B cell (primary cell): ENCODE measurements around the gene NRXN2. TPM values are rescaled to one million over a fixed set of nuclear protein-coding genes. Genes with fewer than 3 reads are reported as not detected.

Source experiments
- ATAC-seq: fragments of 200-7000 bp; cut with Tn5 transposase; one replicate; pipeline ENCODE4 v1.10.0; 2021; ENCODE audit warnings: low read depth, mild to moderate bottlenecking, moderate number of reproducible peaks, moderate library complexity
- CTCF ChIA-PET: fragments of 350-600 bp; sonication (Branson Sonifier 250); formaldehyde crosslinking; loops from one replicate; lab custom pipeline; 2021; ENCODE audit warnings: antibody characterized with exemption, inconsistent platforms; lab: Charles Lee
- POLR2A ChIA-PET: fragments of 350-600 bp; sonication (Branson Sonifier 250); formaldehyde crosslinking; loops from one replicate; lab custom pipeline; 2021; ENCODE audit warnings: antibody characterized with exemption; lab: Charles Lee
- DNase-seq: peaks from one replicate; pipeline ENCODE4 v3.0.0; 2013
- H2AFZ ChIP-seq: 2 replicates; pipeline ENCODE4 v1.6.1; 2012; ENCODE audit warnings: mild to moderate bottlenecking, low read depth, low read length; ENCODE audit not compliant: insufficient read depth, poor library complexity, severe bottlenecking
- H3K27ac ChIP-seq, 2 donors: 1 replicate in 1 of 2; 2 replicates in 1 of 2; pipeline ENCODE4 v1.5.1; 2012 to 2013; ENCODE audit warnings: low read length in 2 of 2, mild to moderate bottlenecking in 2 of 2, moderate library complexity in 1 of 2
- H3K27me3 ChIP-seq, 4 experiments: fragments of 200-600 bp in 1 of 4; sonication (generic) in 1 of 4; replicated peaks in 1 of 4; 1 replicate in 2 of 4; 2 replicates in 2 of 4; pipeline versions ENCODE4 v1.6.1 to v1.7.0; 2013 to 2016; ENCODE audit warnings: low read length in 3 of 4, mild to moderate bottlenecking in 2 of 4, mixed read lengths in 1 of 4, moderate library complexity in 1 of 4; ENCODE audit not compliant: insufficient read depth in 4 of 4, control insufficient read depth in 3 of 4; ENCODE audit errors: control extremely low read depth in 1 of 4
- H3K36me3 ChIP-seq, 2 experiments: replicated peaks in 1 of 2; 1 replicate in 1 of 2; 2 replicates in 1 of 2; pipeline versions ENCODE4 v1.6.1 to v1.7.1; 2013; ENCODE audit warnings: low read length in 1 of 2; ENCODE audit not compliant: insufficient read depth in 2 of 2, control insufficient read depth in 1 of 2; ENCODE audit errors: control extremely low read depth in 1 of 2, extremely low read depth in 1 of 2
- H3K4me1 ChIP-seq, 2 donors: fragments of 200-600 bp in 1 of 2; sonication (generic) in 1 of 2; 1 replicate in 1 of 2; 2 replicates in 1 of 2; pipeline versions ENCODE4 v1.5.1 to v1.6.1; 2013 to 2017; ENCODE audit warnings: low read length in 2 of 2; ENCODE audit not compliant: control insufficient read depth in 2 of 2, insufficient read depth in 2 of 2
- H3K4me2 ChIP-seq: replicated peaks from 2 replicates; pipeline ENCODE3; 2012; ENCODE audit warnings: mild to moderate bottlenecking, low read depth, low read length; ENCODE audit not compliant: poor library complexity, severe bottlenecking
- H3K4me3 ChIP-seq, 5 experiments: fragments of 200-600 bp in 1 of 5; sonication (generic) in 1 of 5; 1 replicate in 3 of 5; 2 replicates in 2 of 5; pipeline versions ENCODE4 v1.5.1 to v1.7.0; 2011 to 2016; ENCODE audit warnings: low read length in 4 of 5, mild to moderate bottlenecking in 4 of 5, low read depth in 2 of 5, control low read depth in 1 of 5, moderate library complexity in 1 of 5; ENCODE audit not compliant: insufficient read depth in 1 of 5; ENCODE audit errors: control extremely low read depth in 1 of 5, extremely low read depth in 1 of 5
- H3K79me2 ChIP-seq: fragments of 200-600 bp; sonication (generic); one replicate; pipeline ENCODE4 v1.6.0; 2016; ENCODE audit warnings: low read length; ENCODE audit not compliant: control insufficient read depth, insufficient read depth
- H3K9ac ChIP-seq: fragments of 200-600 bp; sonication (generic); 2 replicates; pipeline ENCODE4 v1.6.1; 2017; ENCODE audit warnings: mild to moderate bottlenecking, low read length, moderate library complexity
- H3K9me3 ChIP-seq, 3 donors: one replicate each; pipeline versions ENCODE4 v1.6.1 to v1.7.1; 2013; ENCODE audit warnings: low read length in 2 of 3; ENCODE audit not compliant: control insufficient read depth in 2 of 3, insufficient read depth in 1 of 3; ENCODE audit errors: control extremely low read depth in 1 of 3
- H4K20me1 ChIP-seq: 2 replicates; pipeline ENCODE4 v1.6.0; 2012; ENCODE audit warnings: mild to moderate bottlenecking, low read length; ENCODE audit not compliant: insufficient read depth, control insufficient read depth, poor library complexity, severe bottlenecking
- H3K27ac Mint-ChIP-seq: one replicate; pipeline ENCODE4 v1.8.0; 2021; ENCODE audit warnings: mixed read lengths
- H3K27me3 Mint-ChIP-seq: one replicate; pipeline ENCODE4 v1.8.0; 2021; ENCODE audit warnings: mixed read lengths
- H3K4me1 Mint-ChIP-seq: one replicate; pipeline ENCODE4 v1.8.0; 2021; ENCODE audit warnings: mixed read lengths
- H3K4me3 Mint-ChIP-seq: one replicate; pipeline ENCODE4 v1.8.0; 2021; ENCODE audit warnings: mixed read lengths
- H3K9me3 Mint-ChIP-seq: one replicate; pipeline ENCODE4 v1.8.0; 2022; ENCODE audit warnings: mixed read lengths; ENCODE audit not compliant: insufficient read depth
- CTCF ChIP-seq: fragments of 200-600 bp; IDR thresholded peaks from one replicate; pipeline ENCODE4 v1.8.0; 2022; ENCODE audit warnings: antibody characterized with exemption, mild to moderate bottlenecking
- EZH2 ChIP-seq: IDR thresholded peaks from 2 replicates; pipeline ENCODE4 v1.6.1; 2012; ENCODE audit warnings: borderline replicate concordance, low read depth, mild to moderate bottlenecking, moderate library complexity, low read length; ENCODE audit not compliant: insufficient read depth, poor library complexity, severe bottlenecking
- WGBS: methylation state at CpG from one replicate; pipeline ENCODE4 v1.1.5; 2013; ENCODE audit warnings: missing lambda C conversion rate; ENCODE audit not compliant: insufficient coverage; 5-methylcytosine and 5-hydroxymethylcytosine counted together
- intact Hi-C: fragments of 100-400 bp; cut with micrococcal nuclease; formaldehyde crosslinking; loops from one replicate; pipeline ENCODE4 v1.10.0; 2022
- polyA plus RNA-seq: library from polyadenylated mRNA; depleted of rRNA; stranded (reverse); fragments of >200 nt; gene quantifications from 2 replicates; pipeline ENCODE4 v1.2.3, GENCODE V29; 2012
- total RNA-seq, 2 donors: library from RNA; stranded (reverse); fragments of 120-200 nt in 1 of 2; gene quantifications; 1 replicate in 1 of 2; 2 replicates in 1 of 2; pipeline versions ENCODE4 v1.2.3 to v1.2.4, GENCODE V29; 2013 to 2022

NRXN2 gene
- total and polyA plus RNA-seq, 2 donors (not counting 1 experiment from before 2014, with no cell fraction given) = 0.01 to 0.52 TPM

GRCh38 chr11:64629796-64630562, 93.0 kb downstream of the NRXN2 start:
- no peak for DNase-seq
- Mint-ChIP-seq H3K4me1 (peaks cover 26% of the 10 kb centered on the region), H3K27ac (no peak overlapping the region)

More at GRCh38 chr11:64629796-64630562, 93.0 kb downstream of the NRXN2 start:
- Histone ChIP-seq H3K4me1 (peaks cover 6 to 21% of the 10 kb centered on the region in 2 donors), H3K4me3 (no peak overlapping the region), H3K4me2 (no peak overlapping the region), H3K27me3 (peaks cover 0 to 10% (median 0%) of the 10 kb centered on the region in 4 experiments), H3K27ac (no peak overlapping the region), H2AFZ (no peak overlapping the region), H4K20me1 (no peaks in the 10 kb centered on the region), H3K79me2 (no peaks in the 10 kb centered on the region), H3K9ac (no peak overlapping the region), H3K9me3 (no peaks in the 10 kb centered on the region), H3K36me3 (no peaks in the 10 kb centered on the region)
- Mint-ChIP-seq H3K9me3 (no peaks in the 10 kb centered on the region), H3K27me3 (peaks cover 16% of the 10 kb centered on the region), H3K4me3 (no peak overlapping the region)
- no peak for TF ChIP-seq CTCF
- TF ChIP-seq EZH2 = no peak
- 88% methylated on average over 55 of the region's 56 CpGs for WGBS
- ATAC-seq = no peak
- POLR2A ChIA-PET = no interaction called here
- intact Hi-C loops = no loop called here
- CTCF ChIA-PET = no interaction called here
